Tibial nerve (tissue), 4 donors: ENCODE data around the gene PCSK5.

Source experiments
- EP300 ChIP-seq, 2 donors: sonication (generic); formaldehyde crosslinking; IDR thresholded peaks; one replicate each; pipeline ENCODE4 v1.6.1; 2017; ENCODE audit warnings: antibody characterized with exemption in 2 of 2, mild to moderate bottlenecking in 1 of 2
- POLR2A ChIP-seq, 2 donors: fragments of 450-650 bp; IDR thresholded peaks; one replicate each; pipeline ENCODE4 v1.6.1; 2017; ENCODE audit warnings: antibody characterized with exemption in 2 of 2, mild to moderate bottlenecking in 2 of 2, moderate library complexity in 2 of 2
- TF ChIP-seq, protein P1 (sequence below), 5 experiments: fragments of 200-600 bp in 3 of 5; fragments of 450-650 bp in 2 of 5; sonication (generic) in 3 of 5; IDR thresholded peaks; one replicate each; pipeline ENCODE4 v1.5.1; 2016 to 2019; ENCODE audit warnings: antibody characterized with exemption in 5 of 5, mild to moderate bottlenecking in 3 of 5, moderate library complexity in 2 of 5

DNA sequence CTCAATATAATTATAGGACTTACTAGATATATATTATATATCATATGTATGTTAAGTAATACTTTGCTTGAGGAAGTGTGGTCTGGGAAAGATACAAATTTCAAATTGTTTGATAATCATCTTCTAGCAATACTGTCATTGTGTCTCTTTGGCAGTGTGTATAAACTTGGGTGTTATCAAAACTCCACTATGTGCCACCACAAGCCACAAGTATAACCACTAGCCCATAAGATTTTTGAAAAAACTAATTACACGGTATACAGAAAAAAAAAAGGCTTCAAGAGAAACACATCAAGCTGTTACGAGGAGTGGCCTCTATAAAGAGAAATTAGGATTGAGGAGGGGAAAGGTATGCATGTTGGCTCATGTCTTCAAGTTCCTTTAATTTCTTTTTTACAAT, 44.7 kb upstream of the PCSK5 start:
- TF ChIP-seq, protein P1, sequence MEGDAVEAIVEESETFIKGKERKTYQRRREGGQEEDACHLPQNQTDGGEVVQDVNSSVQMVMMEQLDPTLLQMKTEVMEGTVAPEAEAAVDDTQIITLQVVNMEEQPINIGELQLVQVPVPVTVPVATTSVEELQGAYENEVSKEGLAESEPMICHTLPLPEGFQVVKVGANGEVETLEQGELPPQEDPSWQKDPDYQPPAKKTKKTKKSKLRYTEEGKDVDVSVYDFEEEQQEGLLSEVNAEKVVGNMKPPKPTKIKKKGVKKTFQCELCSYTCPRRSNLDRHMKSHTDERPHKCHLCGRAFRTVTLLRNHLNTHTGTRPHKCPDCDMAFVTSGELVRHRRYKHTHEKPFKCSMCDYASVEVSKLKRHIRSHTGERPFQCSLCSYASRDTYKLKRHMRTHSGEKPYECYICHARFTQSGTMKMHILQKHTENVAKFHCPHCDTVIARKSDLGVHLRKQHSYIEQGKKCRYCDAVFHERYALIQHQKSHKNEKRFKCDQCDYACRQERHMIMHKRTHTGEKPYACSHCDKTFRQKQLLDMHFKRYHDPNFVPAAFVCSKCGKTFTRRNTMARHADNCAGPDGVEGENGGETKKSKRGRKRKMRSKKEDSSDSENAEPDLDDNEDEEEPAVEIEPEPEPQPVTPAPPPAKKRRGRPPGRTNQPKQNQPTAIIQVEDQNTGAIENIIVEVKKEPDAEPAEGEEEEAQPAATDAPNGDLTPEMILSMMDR (IDR thresholded peaks at IDR 0.05) = no peak
- no peak for TF ChIP-seq EP300 (IDR thresholded peaks at IDR 0.05)
- no peak for TF ChIP-seq POLR2A (IDR thresholded peaks at IDR 0.05)
